Right renal pelvis (tissue), 4 donors: ENCODE measurements around the gene MMP15. TPM values are rescaled to one million over a fixed set of nuclear protein-coding genes. Genes with fewer than 3 reads are reported as not detected.
"Not testable (repeated sequence)": the region's sequence is repeated elsewhere in the genome, so short reads cannot be mapped to it uniquely, and the experiment has no call there.

ENCODE experiments used
- DNase-seq, 4 donors: peaks; one replicate each; pipeline ENCODE4 v3.0.0-alpha.2; 2013; ENCODE audit warnings: low read depth in 4 of 4, low spot score in 3 of 4, missing footprints in 1 of 4
- polyA plus RNA-seq, 4 donors: library from polyadenylated mRNA; unstranded; fragments of 120-200 nt; gene quantifications; one replicate each; pipeline ENCODE4 v1.2.1, GENCODE V29; 2013; ENCODE audit not compliant: insufficient read length in 4 of 4

MMP15 gene
- 10 to 100 TPM; 13.7 to 22.2 (median 14.4) TPM for polyA plus RNA-seq

- DNase-seq, result peak in 1 of 4 donors; percentile 65
Observed at GRCh38 chr16:58025351-58026138, at the start of gene MMP15. MMP15 (plus strand) TSS chr16:58025754; CDS start chr16:58026351, 597 bp downstream.

GRCh38 chr16:57976331-57976796 lies 49.2 kb upstream of the MMP15 start:
- no peak for DNase-seq

DNA sequence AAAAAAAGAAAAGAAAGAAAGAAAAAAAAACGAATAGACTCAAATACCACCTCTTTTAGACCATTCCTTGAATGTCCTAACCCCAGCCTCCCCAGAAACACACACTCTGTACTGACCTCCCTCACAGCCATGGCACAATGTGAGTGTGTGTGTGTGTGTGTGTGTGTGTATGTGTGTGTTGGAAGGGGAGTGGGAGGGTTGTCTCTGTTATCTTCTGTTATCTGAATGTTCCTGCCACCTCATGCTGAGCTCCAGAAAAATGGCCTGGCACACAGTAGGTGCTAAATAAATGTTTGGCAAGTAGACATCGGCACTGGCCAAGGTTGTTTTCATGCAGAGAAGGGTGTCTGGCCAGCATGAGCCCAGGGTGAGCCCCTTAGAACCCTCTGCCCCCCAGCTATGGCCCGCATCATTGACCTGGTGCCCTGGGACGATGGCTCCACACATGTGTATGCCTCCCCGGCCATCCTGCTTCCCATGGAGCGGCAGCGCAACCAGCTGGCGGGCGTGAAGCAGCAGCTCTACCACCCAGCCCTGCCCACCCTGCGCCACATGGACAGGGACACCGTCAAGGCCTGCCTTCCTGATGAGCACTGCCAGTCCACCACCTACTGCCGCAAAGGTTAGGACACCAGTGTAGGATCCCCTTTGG lies 48.0 kb upstream of the MMP15 start:
- no peak for DNase-seq

DNA sequence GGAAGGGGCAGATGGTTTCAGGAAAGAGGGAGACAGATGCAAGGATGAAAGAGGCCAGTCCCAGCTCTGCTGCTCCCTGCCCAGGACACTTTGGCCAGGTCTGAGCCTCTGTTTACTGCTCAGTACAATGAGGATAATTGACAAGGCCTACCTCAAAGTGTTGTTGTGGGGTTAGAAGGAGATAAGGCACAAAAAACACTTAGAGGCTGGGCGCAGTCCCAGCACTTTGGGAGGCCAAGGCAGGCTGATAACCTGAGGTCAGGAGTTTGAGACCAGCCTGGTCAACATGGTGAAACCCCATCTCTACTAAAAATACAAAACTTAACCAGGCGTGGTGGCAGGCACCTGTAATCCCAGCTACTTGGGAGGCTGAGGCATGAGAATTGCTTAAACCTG lies 47.5 kb upstream of the MMP15 start:
- DNase-seq, result not testable (repeated sequence)

DNA sequence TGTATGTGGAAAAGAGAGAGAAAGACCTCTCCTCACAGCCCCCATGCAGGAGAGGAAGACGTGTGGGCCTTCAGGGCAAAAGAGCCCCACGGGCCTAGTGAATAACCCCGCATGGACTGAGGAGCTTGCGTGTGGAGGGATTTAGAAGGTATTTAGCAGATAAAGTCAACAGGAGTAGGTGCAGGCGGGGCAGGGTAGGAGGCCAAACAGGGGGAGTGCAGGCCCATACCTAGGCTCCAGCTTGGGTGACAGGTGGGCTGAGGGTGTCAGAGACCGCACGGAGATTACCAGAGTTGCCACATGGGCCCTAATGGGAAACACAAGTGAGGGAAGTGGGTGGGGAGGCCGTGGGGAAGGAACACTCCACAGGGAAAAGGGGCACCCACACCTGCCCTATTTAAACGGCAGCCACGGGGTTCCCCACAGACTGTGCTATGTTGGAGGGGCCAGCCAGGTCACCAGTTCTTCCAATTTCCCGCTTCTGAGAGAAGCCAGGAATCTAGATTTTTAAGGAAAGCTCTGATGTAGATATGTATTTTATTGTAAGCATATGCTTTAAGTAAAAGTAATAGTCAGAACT lies 46.5 kb upstream of the MMP15 start:
- DNase-seq, result no peak

GRCh38 chr16:57981636-57982035 lies 43.9 kb upstream of the MMP15 start:
- no peak for DNase-seq

- DNase-seq, result no peak
Observed at GRCh38 chr16:57982385-57982784, 43.2 kb upstream of the MMP15 start.

DNA sequence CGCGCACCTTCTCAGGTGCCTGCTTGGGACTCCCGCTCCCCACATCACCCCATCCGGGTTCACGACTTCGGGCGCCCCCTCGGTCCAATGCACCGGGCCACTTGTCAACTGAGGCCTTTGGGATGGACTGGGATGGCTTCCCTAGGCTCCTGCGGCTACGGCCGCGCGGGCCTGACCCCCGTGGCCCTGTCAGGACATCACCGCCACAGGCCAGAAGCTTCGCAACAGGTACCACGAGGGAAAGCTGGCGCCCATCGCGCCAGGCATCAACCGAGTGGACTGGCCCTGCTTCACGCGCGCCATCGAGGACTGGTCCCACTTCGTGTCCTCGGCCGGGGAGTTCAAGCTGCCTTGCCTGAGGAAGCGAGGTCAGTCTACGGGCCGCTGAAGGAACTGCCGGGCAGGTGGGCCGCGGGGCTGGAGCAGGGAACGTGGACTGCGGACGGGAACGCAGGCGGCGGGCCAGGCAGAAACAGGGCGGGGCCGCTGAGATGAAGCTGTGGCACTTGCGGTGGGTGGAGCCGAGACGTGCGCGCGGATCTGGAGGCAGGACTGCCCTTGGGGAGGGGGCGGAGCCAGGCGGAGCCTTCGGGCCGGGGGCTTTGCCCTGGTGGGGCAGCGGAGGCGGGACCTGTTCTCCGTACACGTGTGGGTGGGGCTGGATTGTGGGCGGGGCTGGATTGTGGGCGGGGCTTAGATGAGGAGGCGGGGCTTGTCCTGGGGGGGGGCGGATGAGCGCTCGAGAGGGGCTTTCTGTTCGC lies 40.9 kb upstream of the MMP15 start:
- DNase-seq, result peak; percentile 45 to 71 (median 66)

DNA sequence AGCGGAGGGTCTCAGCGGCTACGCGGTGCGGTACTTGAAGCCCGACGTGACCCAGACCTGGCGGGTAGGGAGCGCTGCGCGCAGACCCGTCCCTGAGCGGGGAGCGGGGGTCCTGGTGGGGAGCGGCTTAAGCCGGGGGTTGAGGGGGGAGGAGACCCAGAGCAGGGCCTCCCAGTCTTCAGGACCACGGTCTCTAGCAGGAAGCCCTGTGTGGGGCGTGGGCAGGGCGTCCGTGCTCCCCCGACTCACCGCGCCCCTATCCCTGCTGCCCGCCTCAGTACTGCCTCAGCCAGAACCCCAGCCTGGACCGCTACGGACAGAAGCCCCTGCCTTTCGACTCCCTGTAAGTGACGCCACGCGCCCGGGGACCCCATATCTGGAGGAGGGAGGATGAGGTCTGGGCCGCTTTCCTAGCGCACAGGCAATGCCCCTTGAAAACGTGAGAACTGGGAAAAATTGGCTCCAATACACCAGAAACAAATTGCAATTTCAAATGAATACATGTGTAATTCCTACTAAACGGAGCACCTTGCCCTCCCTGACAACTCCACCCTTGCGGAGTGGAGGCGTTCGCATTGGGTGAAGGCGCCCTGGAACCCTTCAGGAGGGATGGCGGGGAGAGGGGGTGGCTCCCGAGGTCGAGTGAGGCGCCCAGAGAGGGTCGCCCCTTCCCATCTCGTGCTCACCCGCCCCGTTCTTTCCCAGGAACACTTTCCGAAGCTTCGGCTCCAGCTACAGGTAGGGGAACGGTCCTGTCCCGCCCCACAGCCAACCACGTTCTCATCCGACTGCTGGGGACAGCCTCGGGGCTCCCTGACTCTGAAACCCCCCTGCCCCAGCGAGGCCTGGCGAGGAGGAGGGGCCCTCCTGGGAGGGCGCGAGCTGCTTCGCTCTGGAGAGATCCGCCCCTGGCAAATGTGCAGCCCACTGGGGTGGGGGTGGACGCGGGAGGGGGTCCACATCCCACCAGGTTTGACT lies 40.1 kb upstream of the MMP15 start:
- no peak for DNase-seq

GRCh38 chr16:57986196-57986595 lies 39.4 kb upstream of the MMP15 start:
- DNase-seq, result no peak

DNA sequence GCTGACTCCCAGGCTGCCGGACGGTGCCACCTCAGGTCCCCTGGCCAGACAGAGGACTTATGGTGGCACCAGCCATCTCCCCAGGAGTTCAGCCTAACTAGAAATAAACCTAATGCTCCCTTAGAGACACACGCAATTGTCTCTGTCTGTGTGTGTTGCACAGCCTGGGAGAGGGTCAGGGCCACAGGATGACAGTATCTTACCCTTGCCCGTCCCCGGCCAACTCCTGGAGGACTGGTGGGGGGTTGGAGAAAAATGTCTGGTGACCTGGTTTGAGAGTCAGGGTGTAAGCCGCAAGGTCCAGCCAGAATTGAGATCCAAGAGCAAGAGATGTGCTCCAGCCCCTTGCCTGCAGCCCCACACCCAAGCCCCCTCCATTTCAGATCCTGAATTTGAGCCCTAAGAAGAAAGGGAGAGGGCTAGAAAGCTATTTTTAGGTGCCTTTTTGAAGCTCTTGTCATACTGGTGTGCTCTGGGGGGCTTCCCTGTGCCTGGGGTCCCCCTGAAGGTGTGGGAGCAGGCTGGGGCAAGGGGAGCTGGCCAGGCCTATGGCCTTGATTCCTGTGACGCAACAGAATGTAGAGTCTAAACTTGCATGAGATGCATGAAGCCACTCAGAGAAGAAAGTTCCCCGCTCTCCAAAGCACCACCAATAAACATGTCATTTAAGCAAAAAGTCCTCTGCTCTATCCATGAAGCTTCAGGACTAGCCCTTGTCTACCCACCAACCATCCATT lies 37.9 kb upstream of the MMP15 start:
- DNase-seq, result no peak

DNA sequence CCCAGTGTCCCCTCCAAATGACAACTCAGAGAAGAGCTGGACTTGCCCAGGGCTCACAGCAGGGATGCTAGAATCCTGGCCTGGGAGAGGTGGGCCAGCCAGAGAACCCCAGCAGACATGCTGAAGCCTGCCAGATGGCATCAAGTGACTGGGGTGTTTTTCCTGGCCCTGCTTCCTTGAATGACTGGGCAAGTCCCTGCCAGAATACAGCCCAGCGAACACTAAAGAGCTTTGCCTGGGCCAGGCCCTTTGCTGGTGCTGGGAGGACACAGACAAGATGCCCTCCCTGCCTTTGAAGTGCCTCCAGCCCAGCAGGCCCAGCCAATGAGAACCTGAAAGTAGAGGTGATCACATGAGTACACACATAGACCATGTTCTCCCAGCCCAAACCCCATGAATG lies 36.6 kb upstream of the MMP15 start:
- no peak for DNase-seq

DNA sequence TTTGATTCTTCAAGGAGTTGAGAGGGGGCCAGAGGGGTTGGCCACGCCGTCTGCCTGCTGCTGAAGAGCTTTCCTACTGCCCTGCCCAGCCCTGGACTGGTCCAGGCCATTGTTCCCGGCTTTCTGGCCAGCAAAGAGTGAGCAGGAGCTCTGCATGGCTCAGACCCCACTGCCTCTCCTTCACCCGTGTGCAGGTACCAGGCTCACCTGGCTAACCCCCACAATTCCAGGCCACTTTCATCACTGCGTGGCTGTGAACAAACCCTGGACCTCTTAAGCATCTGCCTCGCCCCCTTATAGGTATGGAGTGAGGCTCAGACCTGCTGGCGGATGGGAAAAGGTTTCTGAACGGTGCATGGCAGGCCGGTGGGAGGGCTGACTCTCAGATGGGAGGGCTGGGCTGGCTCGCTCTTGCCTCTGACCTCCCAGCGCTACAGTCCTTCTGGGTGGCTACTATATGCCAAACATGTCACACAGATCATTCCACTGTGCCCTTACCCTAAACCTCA lies 33.9 kb upstream of the MMP15 start:
- DNase-seq, result no peak

DNA sequence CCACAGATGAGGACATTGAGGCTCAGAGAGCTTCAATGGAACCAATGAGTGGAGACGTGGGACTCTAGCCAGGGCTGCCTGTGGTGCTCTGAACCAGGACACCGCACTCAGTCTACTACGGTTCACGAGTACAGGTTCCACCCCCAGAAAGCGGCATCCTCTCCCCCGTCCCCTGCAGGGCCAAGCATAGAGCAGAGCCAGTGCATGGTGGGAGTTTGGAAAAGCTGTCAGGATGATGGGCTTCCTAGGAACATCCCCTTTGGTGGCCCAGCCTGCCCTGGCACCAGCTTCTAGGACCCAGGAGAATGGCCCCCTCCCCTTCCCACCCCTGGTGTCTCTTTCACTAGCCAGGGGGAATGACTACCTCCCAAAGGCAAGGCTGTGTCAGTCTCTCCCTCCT lies 33.5 kb upstream of the MMP15 start:
- no peak for DNase-seq

DNA sequence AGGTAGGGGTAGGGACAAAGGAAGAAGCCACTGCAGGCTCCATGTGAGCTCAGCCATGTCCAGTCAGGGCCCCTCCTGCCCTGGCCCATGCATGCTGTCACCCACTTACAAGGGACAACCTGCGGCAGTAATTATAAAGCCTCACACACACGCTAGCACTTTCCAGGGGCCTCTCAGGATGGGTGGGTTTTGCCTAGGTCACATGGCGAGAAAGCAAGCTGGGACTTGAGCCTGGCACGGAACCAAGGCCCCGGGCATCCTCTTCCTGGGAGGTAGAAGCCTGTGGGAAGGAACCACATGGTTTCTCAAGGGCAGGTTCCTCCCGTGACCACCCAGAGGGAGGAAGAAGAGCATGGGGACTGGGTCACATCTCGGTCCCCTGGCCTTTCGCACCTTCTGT lies 32.1 kb upstream of the MMP15 start:
- no peak for DNase-seq

DNA sequence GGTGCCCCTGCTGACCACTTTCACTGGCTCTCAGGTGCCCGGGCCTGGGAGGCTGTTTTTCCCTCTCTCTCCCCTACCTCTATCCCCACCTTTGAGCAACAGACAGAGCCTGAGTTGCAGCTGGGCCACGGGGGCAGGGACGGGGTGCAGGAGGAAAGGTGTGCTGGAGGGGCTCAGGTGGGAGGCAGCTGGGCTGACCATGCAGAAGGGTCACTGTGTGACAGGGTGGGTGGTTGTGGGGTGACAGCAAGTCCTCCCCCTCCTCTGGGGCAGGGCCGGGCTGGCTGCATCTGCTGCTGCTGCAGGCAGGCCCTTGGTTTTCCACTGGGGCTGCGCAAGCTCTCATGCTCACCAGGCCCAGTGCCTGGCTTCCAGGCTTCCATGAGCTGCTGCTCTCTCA lies 31.7 kb upstream of the MMP15 start:
- no peak for DNase-seq

DNA sequence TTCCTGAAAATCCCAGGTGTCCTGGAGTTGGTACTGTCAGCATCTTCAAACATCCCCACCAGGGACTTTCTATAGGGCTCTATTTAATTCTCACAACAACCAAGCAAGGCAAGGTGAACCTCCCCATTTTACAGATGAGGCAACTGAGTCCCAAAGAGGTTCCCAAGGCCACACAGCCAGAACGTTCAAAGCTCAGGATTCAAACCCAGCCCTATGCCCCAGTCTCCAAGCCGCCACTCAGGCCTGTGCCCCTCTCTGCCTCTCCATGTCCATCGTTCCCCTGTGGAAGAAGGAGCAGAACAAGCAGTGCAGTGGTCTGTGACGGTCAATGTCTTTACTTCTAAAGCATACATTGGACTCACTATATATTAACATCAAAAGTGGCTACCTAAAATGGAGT lies 31.2 kb upstream of the MMP15 start:
- no peak for DNase-seq

DNA sequence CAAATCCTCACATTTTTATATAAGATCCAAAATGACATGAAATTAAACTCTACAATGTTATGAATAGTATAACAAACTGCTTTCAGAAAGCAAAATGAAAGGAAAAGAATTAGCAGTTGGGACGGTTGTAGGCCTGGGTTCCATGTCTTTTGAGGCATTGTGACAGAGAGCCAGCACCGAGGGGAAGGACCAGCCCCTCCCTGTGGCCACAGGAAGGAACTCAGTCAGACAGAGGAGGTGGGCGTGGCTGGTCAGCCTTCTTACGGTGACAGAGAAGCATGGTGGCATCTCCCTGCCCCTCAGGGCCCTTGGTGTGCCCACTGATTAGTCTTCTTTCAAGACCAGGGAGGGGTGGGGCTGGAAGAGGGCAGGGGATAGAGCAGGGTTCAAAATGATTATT lies 30.8 kb upstream of the MMP15 start:
- no peak for DNase-seq
